Osteocyte (in vitro differentiated cells): ENCODE results near the gene FCN3. TPM values are rescaled to one million over a fixed set of nuclear protein-coding genes. Genes with fewer than 3 reads are reported as not detected.

Experiments used
- DNase-seq: peaks from one replicate; pipeline ENCODE4 v3.0.0; 2021; ENCODE audit warnings: mixed read lengths; ENCODE audit not compliant: unreplicated experiment; ENCODE audit errors: extremely low spot score
- H3K27ac Mint-ChIP-seq: one replicate; pipeline ENCODE4 v1.8.0; 2021; ENCODE audit warnings: mild to moderate bottlenecking, mixed read lengths; ENCODE audit not compliant: unreplicated experiment
- H3K27me3 Mint-ChIP-seq: one replicate; pipeline ENCODE4 v1.8.0; 2021; ENCODE audit warnings: mixed read lengths; ENCODE audit not compliant: unreplicated experiment
- H3K36me3 Mint-ChIP-seq: one replicate; pipeline ENCODE4 v1.8.0; 2021; ENCODE audit warnings: mixed read lengths; ENCODE audit not compliant: unreplicated experiment
- H3K4me1 Mint-ChIP-seq: one replicate; pipeline ENCODE4 v1.8.0; 2021; ENCODE audit warnings: mixed read lengths; ENCODE audit not compliant: unreplicated experiment
- H3K4me3 Mint-ChIP-seq: one replicate; pipeline ENCODE4 v1.8.0; 2021; ENCODE audit warnings: mild to moderate bottlenecking, moderate library complexity, mixed read lengths; ENCODE audit not compliant: unreplicated experiment
- H3K9me3 Mint-ChIP-seq: one replicate; pipeline ENCODE4 v1.8.0; 2021; ENCODE audit warnings: mixed read lengths; ENCODE audit not compliant: unreplicated experiment
- total RNA-seq: library from RNA; stranded (reverse); gene quantifications from 2 replicates; pipeline ENCODE4 v1.2.1, GENCODE V29; 2021
- TF ChIP-seq, protein P1 (sequence below): fragments of 200-600 bp; sonication (generic); IDR thresholded peaks from 2 replicates; pipeline ENCODE4 v1.5.0; 2021; ENCODE audit warnings: antibody characterized with exemption, mild to moderate bottlenecking, moderate library complexity

Gene FCN3
- total RNA-seq, 1 donor from 2014 or later: not detected

GRCh38 chr1:27325286-27325685 is 49.3 kb downstream of the FCN3 start:
- Mint-ChIP-seq H3K4me3 (no peak overlapping the region), H3K4me1 (peaks cover 15% of the 10 kb centered on the region), H3K27me3 (no peaks in the 10 kb centered on the region), H3K36me3 (peaks cover 15% of the 10 kb centered on the region), H3K9me3 (no peaks in the 10 kb centered on the region), H3K27ac (no peak overlapping the region)
- no peak for DNase-seq
- TF ChIP-seq, protein P1, sequence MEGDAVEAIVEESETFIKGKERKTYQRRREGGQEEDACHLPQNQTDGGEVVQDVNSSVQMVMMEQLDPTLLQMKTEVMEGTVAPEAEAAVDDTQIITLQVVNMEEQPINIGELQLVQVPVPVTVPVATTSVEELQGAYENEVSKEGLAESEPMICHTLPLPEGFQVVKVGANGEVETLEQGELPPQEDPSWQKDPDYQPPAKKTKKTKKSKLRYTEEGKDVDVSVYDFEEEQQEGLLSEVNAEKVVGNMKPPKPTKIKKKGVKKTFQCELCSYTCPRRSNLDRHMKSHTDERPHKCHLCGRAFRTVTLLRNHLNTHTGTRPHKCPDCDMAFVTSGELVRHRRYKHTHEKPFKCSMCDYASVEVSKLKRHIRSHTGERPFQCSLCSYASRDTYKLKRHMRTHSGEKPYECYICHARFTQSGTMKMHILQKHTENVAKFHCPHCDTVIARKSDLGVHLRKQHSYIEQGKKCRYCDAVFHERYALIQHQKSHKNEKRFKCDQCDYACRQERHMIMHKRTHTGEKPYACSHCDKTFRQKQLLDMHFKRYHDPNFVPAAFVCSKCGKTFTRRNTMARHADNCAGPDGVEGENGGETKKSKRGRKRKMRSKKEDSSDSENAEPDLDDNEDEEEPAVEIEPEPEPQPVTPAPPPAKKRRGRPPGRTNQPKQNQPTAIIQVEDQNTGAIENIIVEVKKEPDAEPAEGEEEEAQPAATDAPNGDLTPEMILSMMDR: no peak

- Mint-ChIP-seq H3K4me1 (peaks cover 26% of the 10 kb centered on the region), H3K36me3 (peaks cover 12% of the 10 kb centered on the region), H3K4me3 (peak overlapping the region; percentile 94), H3K27ac (peak overlapping the region; percentile 91), H3K27me3 (no peaks in the 10 kb centered on the region), H3K9me3 (no peaks in the 10 kb centered on the region)
- TF ChIP-seq, protein P1: no peak
- DNase-seq: no peak
Observed at GRCh38 chr1:27322569-27323240, 51.9 kb downstream of the FCN3 start.

DNA sequence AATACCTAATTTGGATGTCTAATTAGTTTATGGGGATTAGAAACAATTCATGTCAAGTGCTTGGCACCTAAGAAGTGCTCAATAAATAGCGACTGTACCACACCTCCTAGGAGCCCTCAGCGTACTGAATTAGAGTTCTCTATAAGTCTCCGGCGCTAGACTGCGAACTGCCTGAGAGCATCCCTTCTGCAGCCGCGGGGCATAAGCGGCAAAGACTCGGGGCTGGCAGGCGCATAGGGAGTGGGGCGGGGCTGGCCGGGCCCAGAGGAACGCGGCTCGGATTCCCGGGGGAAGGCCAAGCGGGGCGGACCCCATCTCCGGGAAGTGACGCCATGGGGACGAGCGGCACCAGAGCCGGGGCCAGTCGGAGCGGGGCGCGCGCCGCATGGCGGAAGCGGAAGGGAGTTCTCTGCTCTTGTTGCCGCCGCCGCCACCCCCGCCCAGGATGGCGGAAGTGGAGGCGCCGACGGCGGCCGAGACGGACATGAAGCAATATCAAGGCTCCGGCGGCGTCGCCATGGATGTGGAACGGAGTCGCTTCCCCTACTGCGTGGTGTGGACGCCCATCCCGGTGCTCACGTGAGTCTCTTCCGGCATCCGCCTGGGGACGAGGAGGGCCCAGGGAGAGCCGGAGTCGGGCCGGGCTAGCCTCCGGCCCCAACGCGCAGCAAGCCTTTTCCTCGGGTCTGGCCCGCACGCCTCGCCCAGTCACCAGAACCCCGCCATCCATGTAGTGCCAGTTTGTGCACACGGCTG is 52.6 kb downstream of the FCN3 start, which contains the start of gene TMEM222:
Gene TMEM222, plus strand, starts transcription at position 351 of the 756 bp plus-strand sequence. Its CDS starts 35 bp downstream, at position 386.
- Mint-ChIP-seq H3K27ac (peak within 1 kb of the TSS; percentile 91), H3K9me3 (no peaks in the 10 kb centered on the region), H3K36me3 (peaks cover 12% of the 10 kb centered on the region), H3K4me1 (peaks cover 29% of the 10 kb centered on the region), H3K27me3 (no peaks in the 10 kb centered on the region), H3K4me3 (peak within 1 kb of the TSS; percentile 94)
- peak; percentile 99 for DNase-seq
- TF ChIP-seq, protein P1: peak; percentile 15

Other genes with a start within 250 kb of the FCN3 start
- 32.5 and 34.2 TPM in 2 replicates for gene SLC9A1, start 219.7 kb downstream of the FCN3 start, total RNA-seq
- gene WDTC1, start 140.2 kb downstream of the FCN3 start, total RNA-seq: 50.4 and 52.0 TPM in 2 replicates
- 46.5 and 47.1 TPM in 2 replicates for gene TMEM222, start 52.7 kb downstream of the FCN3 start, total RNA-seq
- 0.46 and 0.97 TPM in 2 replicates for gene SYTL1, start 32.8 kb downstream of the FCN3 start, total RNA-seq
- 43.0 and 48.2 TPM in 2 replicates for gene MAP3K6, start 7.9 kb downstream of the FCN3 start, total RNA-seq
- not detected in 2 replicates for gene CD164L2, start 8.5 kb upstream of the FCN3 start, total RNA-seq
- 0.50 and 0.56 TPM in 2 replicates for gene GPR3, start 17.8 kb upstream of the FCN3 start, total RNA-seq
- gene WASF2, start 115.3 kb upstream of the FCN3 start, total RNA-seq: 187 and 189 TPM in 2 replicates
- gene AHDC1, start 229.3 kb upstream of the FCN3 start, total RNA-seq: 118 and 124 TPM in 2 replicates